Amygdala (tissue), 56 donors: Measurements from ENCODE around the gene ERCC6L.
A peak's percentile ranks its signal among the peaks of the same experiment; 100 is the strongest.
"Not testable (repeated sequence)": the region's sequence is repeated elsewhere in the genome, so short reads cannot be mapped to it uniquely, and the experiment has no call there.

Experiments
- DNase-seq, 56 donors: peaks; one replicate each; lab custom pipeline; 2025; lab: John Stamatoyannopoulos, UW

ERCC6L gene

DNA sequence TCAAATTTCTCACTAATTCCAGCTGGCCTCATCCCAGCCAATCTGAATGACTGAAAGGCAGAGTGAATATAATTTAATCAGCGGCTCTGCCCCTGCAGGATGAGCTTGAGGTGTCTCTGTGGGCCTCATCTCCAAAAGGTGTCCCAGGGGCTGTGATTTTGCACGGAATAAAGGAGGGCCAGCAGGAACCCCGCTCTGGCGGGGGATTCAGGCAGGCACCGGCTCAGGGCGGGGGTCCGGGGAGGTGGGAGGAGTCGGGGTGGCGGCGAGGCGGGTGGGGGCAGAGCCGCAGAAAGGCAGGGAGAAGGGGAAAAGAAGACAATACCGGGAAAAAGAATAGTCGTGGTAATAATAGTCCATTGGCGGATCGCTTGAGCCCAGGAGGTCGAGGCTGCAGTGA is 16.0 kb upstream of the ERCC6L start:
- peak in 1 of 56 donors; percentile 4 for DNase-seq

DNA sequence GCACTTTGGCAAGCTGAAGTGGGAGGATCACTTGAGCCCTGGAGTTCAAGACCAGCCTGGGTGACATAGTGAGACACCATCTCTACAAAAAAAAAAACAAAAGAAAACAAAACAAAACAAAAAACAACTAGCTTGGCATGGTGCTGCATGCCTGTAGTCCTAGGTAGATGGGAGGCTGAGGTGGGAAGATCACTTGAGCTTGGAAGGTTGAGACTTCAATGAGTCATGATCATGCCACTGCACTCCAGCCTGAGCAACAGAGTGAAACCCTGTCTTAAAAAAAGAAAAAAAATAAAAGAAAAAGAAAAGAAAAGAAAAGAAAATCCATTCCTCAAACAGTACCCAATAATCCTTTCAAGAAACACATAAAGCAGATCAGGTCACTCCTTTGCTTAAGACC is 14.9 kb upstream of the ERCC6L start:
- no peak for DNase-seq

DNA sequence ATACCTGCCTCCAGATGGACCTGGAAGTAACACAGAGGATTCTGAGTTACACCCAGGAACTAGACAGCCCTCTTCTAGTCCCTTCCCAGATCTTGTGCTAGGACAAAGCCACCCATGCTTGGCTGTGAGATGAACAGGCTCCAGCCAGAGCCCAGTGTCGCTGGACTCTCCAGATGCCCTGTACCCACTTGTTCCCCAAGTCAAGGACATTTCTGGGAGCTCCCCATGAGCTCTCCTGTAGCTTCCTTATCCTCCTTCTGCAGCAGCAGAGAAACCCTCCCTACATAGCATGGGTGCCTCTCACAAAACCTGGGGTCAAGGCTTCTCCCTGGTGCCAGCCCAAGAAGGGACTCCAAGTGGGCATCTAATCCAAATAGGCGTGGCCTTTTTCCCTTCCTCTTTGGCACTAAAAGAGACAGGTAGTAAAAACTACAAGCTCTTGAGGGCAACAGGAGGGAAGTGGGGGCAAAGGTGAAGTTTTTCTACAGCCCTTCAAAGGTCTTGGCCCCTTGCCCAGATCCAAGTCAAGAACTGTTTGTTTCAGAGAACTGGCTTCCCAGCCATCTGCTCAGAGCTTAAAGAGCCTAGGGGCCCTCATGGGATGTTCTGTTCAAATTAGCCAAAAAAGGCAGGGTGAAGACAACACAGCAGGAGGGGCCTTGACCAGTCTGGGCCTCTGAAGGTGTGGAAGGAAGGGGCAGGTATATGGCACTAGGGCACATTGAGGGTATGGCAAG is 8.5 kb upstream of the ERCC6L start:
- DNase-seq = no peak

DNA sequence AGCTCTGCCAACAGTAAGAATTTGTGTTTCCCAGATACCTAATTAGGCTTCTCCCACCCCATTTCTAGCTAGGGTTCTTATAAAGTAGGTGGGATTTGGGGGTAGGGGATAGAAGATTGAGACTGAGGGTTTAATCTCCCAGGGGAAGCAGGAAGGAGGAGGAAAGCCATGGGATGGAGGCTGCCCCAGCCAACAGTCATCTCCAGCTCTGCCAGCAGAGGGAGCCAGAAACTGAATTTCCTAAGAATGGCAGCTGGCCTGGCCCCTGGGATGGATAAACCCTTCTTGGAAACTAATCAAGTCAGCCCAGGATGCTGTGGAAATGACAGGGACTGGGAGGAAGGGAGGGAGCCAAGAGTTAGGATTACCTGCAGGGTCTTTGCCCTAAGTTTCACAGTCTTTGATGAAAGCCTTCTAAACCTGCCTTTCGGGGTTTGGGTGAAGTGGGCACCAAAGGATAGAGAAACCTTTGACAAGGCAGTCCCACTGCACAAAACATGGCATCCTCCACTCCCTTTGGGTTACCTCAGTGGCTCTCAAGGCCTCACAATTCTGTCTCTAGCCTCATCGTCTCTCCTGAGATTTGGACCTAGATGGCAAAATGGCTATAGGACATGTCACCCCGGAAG is 6.7 kb upstream of the ERCC6L start:
- DNase-seq = peak in 33 of 56 donors; percentile 0 to 61 (median 11)

DNA sequence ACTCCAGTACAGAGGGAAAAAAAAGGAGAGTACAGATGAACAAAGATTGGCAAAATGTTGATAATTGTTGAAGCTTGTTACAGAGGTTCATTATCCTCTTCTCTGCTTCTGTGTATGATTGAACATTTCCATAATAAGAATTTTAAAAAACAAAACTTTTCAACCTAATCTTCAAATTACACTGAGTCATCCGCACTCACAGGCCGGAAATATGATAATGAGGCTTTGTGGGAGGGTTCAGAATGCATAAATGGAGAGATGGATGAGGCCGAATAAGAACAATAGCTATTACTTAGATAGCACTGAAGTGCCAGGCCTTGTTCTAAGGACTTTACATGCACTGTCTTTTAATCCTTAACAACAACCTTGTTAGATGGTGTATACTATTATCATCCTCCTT is 4.6 kb upstream of the ERCC6L start:
- DNase-seq = no peak

DNA sequence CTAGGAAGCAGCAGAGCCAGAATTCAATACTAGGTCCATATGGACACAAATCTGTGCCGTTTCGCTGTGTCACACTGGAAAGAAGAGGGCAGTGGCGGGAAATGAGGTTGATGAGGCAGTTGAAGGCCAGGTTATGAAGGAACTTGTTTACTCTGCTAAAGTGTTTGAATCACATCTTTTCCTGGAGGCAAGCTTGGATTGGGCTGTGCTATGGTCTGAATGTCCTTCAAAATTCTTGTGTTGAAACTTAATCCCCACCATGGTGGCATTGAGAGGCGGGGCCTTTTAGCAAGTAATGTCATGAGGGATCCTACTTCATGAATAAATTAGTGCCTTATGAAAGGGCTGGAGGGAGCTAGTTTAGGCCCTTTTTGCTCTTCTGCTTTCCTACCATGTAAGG is 2.1 kb upstream of the ERCC6L start:
- no peak for DNase-seq

DNA sequence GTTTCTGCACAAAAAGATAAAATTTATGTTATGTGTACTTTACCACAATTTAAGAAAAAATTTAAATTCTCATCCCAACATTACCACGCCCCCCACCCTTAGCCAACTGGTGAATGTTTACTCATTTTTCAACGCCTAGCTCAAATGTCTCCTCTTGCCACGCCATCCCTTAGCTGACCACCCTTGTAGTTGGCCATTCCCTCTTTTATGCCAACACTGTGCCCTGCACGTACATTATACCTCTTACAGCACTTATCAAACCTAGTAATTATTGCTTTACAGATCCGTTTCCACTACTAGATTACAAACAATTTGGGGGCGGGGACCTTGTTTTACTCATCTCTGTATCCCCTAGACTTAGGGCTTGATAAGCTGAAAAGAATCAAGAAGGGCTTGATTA is 644 bp downstream of the ERCC6L start:
- no peak for DNase-seq

DNA sequence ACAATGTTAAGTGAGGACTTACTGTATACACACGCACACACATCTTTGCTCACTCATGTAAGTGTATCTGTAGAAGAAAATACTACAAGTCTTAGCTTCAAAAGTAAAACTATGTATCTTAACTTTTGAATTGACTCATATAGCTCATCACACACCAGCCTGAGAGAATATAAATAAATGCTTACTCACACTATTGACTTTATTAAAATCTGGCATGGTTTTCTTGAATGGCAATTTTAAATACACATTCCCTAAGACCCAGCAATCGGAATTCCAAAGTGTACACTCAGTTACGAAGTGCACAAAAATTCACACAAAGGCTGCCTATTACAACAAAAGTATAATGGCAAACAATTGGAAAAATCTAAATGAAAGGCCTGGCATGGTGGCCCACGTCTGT is 2.0 kb downstream of the ERCC6L start:
- DNase-seq = no peak

DNA sequence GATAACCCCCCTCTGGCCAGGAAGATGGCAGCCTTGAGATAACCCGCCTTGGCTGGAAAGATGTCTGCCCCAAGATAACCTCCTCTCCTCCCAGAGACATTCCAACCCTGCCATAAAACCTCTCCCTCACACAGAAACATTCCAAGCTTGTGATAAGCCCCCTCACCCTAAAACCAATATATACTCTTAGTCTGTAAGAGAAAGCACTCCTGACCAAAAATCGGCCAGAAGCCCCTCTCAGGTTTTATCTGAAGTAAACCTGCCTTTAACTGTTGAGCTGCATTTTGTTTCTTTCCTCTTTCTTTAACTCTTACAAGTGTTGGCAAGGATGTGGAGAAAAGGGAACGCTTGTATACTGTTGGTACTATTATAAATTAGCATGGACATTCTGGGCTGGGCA is 8.5 kb downstream of the ERCC6L start:
- no peak for DNase-seq

DNA sequence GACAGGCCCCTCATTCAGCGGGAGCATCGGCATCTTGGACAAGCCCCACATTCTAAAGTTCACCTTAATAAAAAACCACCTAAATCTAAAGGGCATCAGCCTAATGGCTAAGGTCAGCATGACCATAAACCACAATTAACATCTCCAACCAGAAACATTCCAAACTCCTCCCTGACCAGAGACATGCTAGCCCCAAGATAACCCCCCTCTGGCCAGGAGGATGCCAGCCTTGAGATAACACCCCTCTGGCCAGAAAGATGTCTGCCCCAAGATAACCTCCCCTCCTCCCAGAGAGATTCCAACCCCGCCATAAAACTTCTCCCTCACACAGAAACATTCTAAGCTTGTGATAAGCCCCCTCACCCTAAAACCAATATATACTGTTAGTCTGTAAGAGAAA is 18.5 kb downstream of the ERCC6L start:
- DNase-seq = not testable (repeated sequence)

DNA sequence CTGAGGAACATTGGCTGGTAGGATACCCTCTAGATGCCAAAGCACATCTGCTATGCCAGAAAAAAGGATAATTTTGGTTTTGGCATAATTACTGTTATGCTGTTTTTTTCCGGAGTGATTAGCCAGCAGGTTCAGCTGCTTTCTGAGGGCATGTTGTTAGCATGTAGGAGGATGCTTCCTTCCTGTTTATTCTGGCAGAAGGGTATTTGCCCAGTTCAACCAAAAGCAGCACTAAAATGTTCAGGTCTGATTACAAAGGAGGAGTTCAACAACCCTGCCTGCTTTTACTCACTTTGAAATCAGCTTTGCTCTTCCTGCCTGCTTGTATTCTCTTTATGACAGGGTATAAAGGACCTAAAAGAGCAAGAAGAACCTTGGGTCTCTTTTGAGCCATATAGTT is 21.9 kb downstream of the ERCC6L start:
- no peak for DNase-seq

DNA sequence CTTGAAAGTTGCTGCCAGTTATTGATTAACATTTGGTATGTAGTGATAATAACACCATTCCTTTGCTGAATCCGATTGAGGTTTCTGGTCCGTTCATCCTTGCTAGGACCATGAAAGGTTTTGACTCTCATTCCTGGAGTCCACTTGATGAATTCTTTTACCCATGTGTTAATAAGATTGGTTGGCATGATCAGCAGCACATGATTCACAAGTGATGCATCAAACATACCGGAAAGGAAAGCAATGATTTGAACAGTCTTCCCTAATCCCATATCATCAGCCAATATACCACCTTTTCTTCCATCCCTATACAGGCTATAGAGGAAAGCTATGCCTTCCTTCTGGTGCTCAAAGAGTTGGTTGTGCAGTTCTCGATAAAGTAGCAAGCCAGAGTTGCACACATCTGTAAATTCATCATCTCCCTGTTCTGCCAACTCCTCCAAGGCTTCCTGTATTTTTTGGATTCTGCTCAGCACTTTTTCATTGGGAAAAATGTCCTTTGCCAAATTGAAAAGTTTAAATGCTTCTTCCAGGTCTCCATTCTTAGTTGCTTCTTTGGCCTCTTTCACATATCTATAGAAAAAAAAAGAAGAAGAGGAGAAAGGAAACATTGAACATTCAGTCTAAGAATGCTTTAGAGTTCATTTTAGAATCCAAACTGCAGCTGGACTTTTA is 30.6 kb downstream of the ERCC6L start:
- DNase-seq = no peak

DNA sequence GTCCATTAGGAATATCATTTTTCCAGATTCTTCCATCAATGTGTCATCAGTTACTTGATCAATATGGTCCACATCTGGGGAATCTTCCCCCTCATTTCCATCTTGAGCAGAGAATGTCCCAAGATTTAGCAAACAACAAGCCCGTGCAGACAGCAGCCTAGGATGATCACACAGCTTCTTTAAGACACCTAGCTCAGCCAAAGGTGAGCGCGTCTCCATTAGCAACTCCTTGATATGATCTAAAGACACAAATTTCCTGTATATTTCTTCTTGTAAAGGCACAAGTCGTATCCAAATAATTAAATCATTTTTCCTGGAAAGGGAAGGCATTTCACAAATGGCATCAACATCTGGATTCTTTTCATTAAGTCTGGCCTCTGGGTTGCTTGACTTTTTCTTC is 31.5 kb downstream of the ERCC6L start:
- no peak for DNase-seq

DNA sequence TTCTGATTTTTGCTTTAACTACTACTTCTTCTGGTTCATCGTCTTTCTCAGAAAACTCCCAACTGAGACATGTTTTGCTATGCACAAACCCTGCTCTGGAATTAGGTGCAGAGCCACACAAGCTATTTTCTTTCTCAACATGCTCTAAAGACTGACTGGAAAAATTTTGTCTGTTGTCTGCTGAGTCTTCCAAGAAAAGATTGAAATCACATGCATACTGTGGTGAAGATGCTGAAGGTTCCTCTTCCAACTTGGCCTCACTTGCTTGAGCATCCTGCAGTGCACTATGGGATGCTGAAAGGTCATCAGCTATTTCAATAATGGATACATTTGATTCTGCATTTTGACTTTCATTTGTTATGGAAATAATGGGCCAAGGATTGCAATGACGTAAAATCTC is 33.1 kb downstream of the ERCC6L start:
- DNase-seq = no peak

DNA sequence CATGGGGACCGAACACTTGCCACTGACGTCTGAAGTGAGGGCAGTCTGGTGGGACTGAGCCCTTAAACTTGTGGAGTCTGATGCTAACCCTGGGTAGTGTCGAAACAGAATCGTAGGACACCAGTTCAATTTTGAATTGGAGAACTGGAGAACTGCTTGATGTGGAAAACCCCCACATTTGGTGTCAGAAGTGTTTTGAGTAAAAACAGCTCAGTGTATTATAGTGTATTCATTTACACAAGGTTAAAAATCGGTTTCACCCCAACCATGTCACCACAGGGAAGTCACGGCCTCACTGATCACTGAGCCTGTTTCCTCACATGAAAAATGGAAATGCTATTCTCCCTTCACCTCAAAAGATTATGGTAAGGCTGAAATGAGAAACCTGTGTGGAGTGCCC is 35.4 kb downstream of the ERCC6L start:
- no peak for DNase-seq

DNA sequence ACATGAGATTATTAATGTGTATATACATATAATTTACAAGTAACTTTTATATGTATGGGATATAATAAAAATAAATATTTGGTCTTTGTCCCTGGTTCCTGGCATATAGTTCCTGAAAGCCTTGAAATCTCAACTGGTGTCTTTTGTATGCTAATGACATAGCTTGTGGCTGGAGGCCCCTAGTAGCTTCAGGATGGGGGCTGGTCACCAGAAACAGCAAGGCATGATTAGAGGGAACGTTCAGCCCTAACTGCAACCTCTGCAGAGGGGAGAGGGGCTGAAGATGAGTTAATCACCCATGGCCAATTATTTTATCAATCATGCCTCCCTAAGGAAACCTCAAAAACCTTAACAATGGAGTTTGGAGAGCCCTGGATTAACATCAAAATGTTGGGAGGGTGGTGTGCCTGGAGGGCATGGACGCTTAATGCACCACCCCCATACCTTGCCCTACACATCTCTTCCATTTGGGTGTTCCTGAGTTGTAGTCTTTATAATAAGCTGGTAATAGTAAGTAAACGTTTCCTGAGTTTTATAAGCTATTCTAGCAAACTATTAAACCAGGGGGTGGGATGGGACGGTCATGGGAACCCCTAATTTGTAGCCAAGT is 35.9 kb downstream of the ERCC6L start:
- no peak for DNase-seq

DNA sequence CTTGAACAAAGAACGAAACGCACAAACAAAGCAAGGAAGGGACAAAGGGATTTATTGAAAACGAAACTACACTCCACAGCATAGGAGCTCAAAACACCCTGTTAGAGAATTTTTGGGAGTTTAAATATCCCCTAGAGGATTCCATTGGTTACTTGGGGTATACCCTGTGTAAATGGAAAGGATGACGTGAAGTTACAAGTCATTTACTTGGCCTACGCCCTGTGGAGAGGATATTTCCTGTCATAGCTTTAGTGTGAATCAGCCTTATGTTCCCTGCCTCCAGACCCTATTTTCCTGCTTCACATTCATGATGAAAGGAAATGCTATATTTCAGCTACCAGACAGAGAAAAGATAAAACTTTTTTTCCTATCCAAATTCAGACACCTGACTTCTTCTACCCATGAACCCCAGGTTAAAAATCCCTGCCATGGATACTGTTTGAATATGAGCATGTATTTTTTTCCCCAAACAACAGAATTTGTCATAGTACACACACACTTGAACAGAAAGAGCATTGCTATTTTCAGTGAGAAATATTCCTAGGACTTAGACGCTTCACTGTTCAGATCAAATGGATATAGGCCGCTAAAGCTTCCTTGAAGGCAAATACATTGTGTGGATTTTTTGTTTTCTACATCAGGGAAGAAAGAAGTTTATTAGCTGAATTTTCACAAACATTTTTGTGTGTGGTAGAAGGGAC is 36.8 kb downstream of the ERCC6L start:
- no peak for DNase-seq

DNA sequence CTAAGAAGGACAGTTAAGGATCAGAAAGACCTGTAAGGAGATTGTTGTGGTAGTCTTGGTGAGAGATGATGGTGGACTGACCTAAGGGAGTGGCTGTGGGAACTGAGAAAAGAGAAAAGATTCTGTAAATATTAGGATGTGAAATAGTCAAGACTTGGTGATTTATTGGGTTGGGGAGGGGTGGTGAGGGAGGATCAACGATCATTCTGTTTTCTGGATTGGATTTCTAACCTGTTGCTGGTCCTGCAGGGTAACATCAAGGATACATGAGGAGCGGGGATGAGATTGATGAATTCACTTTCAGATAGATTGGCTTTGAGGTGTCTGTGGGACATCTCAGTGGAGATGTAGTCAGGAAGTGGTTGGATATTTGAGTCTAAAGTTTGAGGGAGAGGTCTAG is 55.9 kb downstream of the ERCC6L start:
- DNase-seq = no peak

DNA sequence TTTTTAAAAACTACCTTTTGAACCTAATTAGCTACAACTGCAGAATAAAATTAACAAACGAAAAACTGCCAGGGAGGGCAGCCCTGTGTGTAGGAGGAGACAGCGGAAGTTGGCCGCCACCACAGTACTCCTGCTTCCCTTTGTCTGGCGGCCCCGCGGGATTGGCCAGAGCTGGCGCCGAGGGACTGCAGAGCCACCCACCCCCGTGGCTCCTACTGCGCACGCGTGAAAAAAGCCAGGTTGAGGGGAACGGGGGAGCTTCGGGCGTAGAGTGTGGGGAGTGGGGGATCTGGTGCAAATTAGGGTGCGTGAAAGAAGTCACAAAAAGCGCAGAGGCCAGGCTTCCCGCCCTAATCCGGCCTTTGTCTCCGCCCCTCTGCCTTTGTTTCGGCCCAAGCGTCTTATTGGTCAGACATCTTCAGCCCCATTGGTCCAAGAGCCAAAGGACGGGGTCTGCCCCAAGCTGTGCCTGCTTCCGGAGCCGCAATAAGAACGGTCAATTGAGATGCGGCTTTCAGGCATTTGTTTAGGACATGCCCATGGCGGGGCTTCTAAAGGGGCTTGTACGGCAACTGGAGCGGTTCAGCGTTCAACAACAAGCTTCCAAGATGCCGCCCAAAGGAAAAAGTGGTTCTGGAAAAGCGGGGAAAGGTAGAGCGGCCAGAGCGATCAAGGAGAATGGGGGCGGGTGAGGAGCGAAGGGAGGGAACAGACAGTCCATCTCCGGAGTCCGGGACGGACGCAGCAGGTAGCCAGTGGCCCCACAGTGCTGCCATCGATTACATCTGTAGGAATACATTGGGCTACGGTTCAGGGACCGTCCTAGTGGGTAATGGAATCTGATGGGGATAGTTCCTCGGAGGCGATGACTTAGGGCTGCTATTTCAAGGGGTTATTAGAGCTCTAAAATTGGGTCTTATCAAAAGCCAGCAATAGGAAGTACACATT is 57.4 kb downstream of the ERCC6L start, which contains the start of gene PIN4:
TSS of gene PIN4 (plus strand) at position 580 of the 948 bp plus-strand sequence. CDS start at position 609, 29 bp downstream.
- DNase-seq = peak; percentile 18 to 95 (median 87)

DNA sequence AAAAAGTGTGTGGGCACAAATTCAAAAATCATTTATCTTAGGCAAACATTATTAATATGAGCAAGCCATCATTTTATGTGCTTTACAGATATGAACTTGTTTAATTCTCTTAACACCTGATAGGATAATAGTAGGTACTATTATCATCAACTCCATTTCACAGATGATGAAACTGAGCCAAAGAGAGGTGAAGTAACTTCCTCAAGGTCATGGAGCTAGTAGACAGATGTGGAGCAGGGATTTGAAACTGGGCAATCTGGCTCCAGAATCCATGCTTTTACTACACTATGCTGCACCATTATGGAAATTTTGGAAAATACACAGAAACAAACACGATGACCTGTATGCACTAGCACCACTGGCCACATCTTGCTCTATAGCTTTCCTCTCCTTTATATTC is 58.3 kb downstream of the ERCC6L start:
- DNase-seq = no peak
